Liver (tissue), 9 donors: ENCODE measurements around the gene ELF2. TPM values are rescaled to one million over a fixed set of nuclear protein-coding genes. Genes with fewer than 3 reads are reported as not detected.
"Not testable (repeated sequence)": the region's sequence is repeated elsewhere in the genome, so short reads cannot be mapped to it uniquely, and the experiment has no call there.

ENCODE experiments used
- DNase-seq: peaks from one replicate; pipeline ENCODE4 v3.0.0-alpha.2; 2017; ENCODE audit warnings: low spot score
- H3K27ac ChIP-seq, 2 donors: one replicate each; pipeline ENCODE4 v1.7.0; 2013; ENCODE audit warnings: inconsistent platforms in 2 of 2, low read length in 2 of 2, control low read depth in 1 of 2, low read depth in 1 of 2, mild to moderate bottlenecking in 1 of 2
- H3K27me3 ChIP-seq, 4 donors: one replicate each; pipeline versions ENCODE4 v1.6.1 to v1.7.0; 2013; ENCODE audit warnings: low read length in 3 of 4, inconsistent platforms in 1 of 4, mild to moderate bottlenecking in 1 of 4, moderate library complexity in 1 of 4; ENCODE audit not compliant: control insufficient read depth in 4 of 4, insufficient read depth in 4 of 4
- H3K36me3 ChIP-seq, 4 donors: one replicate each; pipeline versions ENCODE4 v1.6.1 to v1.7.0; 2013; ENCODE audit warnings: low read length in 3 of 4, mild to moderate bottlenecking in 3 of 4, low read depth in 1 of 4, moderate library complexity in 1 of 4; ENCODE audit not compliant: control insufficient read depth in 4 of 4, insufficient read depth in 3 of 4
- H3K4me1 ChIP-seq, 4 donors: one replicate each; pipeline versions ENCODE4 v1.6.1 to v1.7.0; 2013; ENCODE audit warnings: low read length in 3 of 4, mild to moderate bottlenecking in 3 of 4, moderate library complexity in 1 of 4; ENCODE audit not compliant: control insufficient read depth in 4 of 4, insufficient read depth in 4 of 4
- H3K4me3 ChIP-seq, 3 donors: one replicate each; pipeline versions ENCODE4 v1.6.1 to v1.7.0; 2013; ENCODE audit warnings: low read length in 3 of 3, control low read depth in 1 of 3, low read depth in 1 of 3, mild to moderate bottlenecking in 1 of 3
- H3K9ac ChIP-seq, 2 donors: one replicate each; pipeline ENCODE4 v1.7.0; 2013; ENCODE audit warnings: low read length in 2 of 2, mild to moderate bottlenecking in 2 of 2, moderate library complexity in 2 of 2, control low read depth in 1 of 2, low read depth in 1 of 2
- H3K9me3 ChIP-seq, 4 donors: one replicate each; pipeline versions ENCODE4 v1.6.1 to v1.7.0; 2013; ENCODE audit warnings: low read length in 3 of 4; ENCODE audit not compliant: control insufficient read depth in 4 of 4
- FOXA1 ChIP-seq: IDR thresholded peaks from 2 replicates; pipeline ENCODE4 v1.6.1; 2016; ENCODE audit warnings: antibody characterized with exemption
- HNF4G ChIP-seq: IDR thresholded peaks from 2 replicates; pipeline ENCODE4 v1.6.1; 2016; ENCODE audit warnings: antibody characterized with exemption
- JUND ChIP-seq, 2 donors: IDR thresholded peaks; 2 replicates each; pipeline ENCODE4 v1.6.1; 2016; ENCODE audit warnings: antibody characterized with exemption in 2 of 2
- RXRA ChIP-seq, 2 donors: IDR thresholded peaks; 2 replicates each; pipeline ENCODE4 v1.6.1; 2017 to 2018; ENCODE audit warnings: antibody characterized with exemption in 2 of 2, mild to moderate bottlenecking in 1 of 2
- YY1 ChIP-seq: IDR thresholded peaks from 2 replicates; pipeline ENCODE4 v1.6.1; 2016; ENCODE audit warnings: antibody characterized with exemption, mild to moderate bottlenecking
- WGBS: extraction: QIAGEN DNeasy Blood & Tissue Kit; methylation state at CpG from one replicate; pipeline ENCODE4 v1.1.7; 2013; 5-methylcytosine and 5-hydroxymethylcytosine counted together
- polyA plus RNA-seq, 2 donors: library from polyadenylated mRNA; stranded (reverse) in 1 of 2; unstranded in 1 of 2; fragments of 200-250 nt in 1 of 2; fragments of >200 nt in 1 of 2; fragmentation: Nextera tagmentation in 1 of 2; extraction: Ambion mirVana in 1 of 2; gene quantifications; one replicate each; pipeline versions ENCODE4 v1.2.1 to v1.2.3, GENCODE V29; 2013 to 2015
- total RNA-seq, 2 donors: library from RNA; depleted of rRNA; stranded (reverse); fragments of >200 nt; gene quantifications; one replicate each; pipeline ENCODE4 v1.2.3, GENCODE V29; 2014
- TF ChIP-seq, protein P1 (sequence below): IDR thresholded peaks from 2 replicates; pipeline ENCODE4 v1.6.1; 2016; ENCODE audit warnings: antibody characterized with exemption, mild to moderate bottlenecking
- TF ChIP-seq, protein P2 (sequence below): fragments of 150-350 bp; IDR thresholded peaks from 2 replicates; pipeline ENCODE4 v1.5.1; 2017; ENCODE audit warnings: improper control_type of control experiment, low read depth, low read length; ENCODE audit not compliant: missing input control
- donor health status: healthy.
- donor health status: healthy.
- donor health status: healthy.
- donor health status: healthy.
- donor health status: healthy.

Gene ELF2
- total and polyA plus RNA-seq, 4 donors, result 8.1 to 35.3 (median 24.1) TPM

DNA sequence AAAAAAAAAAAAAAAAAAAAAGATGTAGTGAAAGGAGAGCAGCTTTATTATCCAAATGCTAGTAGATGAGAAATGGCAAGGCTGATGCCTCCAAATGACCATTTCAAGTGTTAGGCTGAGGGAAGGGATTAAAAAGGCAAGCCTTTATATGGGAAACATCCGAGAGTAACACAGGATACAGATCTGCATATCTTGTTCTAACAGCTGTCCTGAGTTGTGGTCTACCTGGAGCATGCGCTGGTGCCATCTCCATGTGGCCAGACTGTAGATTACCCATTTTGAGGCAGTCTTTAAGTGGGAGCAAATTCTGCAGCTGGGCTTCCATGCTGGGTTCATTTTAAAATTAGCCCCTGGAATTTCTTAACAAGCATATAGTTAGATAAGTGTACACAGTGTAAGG lies 26.0 kb upstream of the ELF2 start (continued):
- TF ChIP-seq, protein P1, sequence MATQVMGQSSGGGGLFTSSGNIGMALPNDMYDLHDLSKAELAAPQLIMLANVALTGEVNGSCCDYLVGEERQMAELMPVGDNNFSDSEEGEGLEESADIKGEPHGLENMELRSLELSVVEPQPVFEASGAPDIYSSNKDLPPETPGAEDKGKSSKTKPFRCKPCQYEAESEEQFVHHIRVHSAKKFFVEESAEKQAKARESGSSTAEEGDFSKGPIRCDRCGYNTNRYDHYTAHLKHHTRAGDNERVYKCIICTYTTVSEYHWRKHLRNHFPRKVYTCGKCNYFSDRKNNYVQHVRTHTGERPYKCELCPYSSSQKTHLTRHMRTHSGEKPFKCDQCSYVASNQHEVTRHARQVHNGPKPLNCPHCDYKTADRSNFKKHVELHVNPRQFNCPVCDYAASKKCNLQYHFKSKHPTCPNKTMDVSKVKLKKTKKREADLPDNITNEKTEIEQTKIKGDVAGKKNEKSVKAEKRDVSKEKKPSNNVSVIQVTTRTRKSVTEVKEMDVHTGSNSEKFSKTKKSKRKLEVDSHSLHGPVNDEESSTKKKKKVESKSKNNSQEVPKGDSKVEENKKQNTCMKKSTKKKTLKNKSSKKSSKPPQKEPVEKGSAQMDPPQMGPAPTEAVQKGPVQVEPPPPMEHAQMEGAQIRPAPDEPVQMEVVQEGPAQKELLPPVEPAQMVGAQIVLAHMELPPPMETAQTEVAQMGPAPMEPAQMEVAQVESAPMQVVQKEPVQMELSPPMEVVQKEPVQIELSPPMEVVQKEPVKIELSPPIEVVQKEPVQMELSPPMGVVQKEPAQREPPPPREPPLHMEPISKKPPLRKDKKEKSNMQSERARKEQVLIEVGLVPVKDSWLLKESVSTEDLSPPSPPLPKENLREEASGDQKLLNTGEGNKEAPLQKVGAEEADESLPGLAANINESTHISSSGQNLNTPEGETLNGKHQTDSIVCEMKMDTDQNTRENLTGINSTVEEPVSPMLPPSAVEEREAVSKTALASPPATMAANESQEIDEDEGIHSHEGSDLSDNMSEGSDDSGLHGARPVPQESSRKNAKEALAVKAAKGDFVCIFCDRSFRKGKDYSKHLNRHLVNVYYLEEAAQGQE, result no peak
- TF ChIP-seq HNF4G, result no peak

DNA sequence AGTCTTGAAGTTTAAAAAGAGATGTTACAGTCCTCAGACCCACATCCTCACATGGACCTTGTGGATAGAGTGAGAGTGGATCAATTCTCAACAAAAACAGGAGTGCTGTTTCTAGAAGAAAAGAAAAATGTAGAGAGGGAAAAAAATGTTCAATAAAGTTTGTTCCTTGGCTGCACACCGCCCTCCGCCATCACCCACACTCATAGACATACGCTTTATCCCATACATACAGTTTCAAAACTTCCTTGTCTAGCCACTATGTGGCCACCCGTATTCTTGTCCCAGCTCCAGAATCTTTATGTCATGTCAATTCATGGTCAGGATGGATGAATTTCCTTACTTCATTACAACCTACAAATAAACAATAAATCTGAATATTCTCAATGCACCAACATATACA lies 23.5 kb upstream of the ELF2 start:
- Histone ChIP-seq H3K4me3 (no peak overlapping the region), H3K36me3 (no peaks in the 10 kb centered on the region), H3K27me3 (no peaks in the 10 kb centered on the region), H3K9ac (no peak overlapping the region), H3K4me1 (no peaks in the 10 kb centered on the region), H3K27ac (no peak overlapping the region), H3K9me3 (no peaks in the 10 kb centered on the region)
- WGBS, result 94% methylated on average over 4 of the region's 4 CpGs
- TF ChIP-seq FOXA1 (no peak), JUND (IDR thresholded peaks at IDR 0.05) (no peak), RXRA (IDR thresholded peaks at IDR 0.05) (no peak)
- DNase-seq, result no peak

DNA sequence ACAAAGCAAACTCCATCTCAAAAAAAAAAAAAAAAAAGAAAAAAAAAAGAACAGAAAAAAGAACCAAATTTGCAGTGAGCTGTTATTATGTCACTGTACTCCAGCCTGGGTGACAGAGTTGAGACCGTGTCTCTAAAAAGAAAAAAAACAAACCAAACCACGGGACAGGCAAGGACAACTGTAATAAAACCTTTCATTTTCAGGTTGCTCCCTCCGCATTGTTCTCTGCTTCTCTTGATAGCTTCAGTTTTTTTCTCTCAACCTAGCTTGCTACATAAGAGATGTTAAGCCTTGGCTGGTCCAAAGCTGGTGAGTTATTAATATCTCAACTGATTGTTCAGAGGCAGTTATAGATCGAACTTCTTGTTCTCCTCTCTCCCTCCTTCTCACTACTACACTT lies 23.1 kb upstream of the ELF2 start:
- Histone ChIP-seq H3K4me3 (no peak overlapping the region), H3K27me3 (no peaks in the 10 kb centered on the region), H3K36me3 (no peaks in the 10 kb centered on the region), H3K27ac (no peak overlapping the region), H3K9me3 (no peaks in the 10 kb centered on the region), H3K9ac (no peak overlapping the region), H3K4me1 (no peaks in the 10 kb centered on the region)
- DNase-seq, result no peak
- WGBS, result 84% methylated on average over 4 of the region's 4 CpGs
- TF ChIP-seq, protein P2, sequence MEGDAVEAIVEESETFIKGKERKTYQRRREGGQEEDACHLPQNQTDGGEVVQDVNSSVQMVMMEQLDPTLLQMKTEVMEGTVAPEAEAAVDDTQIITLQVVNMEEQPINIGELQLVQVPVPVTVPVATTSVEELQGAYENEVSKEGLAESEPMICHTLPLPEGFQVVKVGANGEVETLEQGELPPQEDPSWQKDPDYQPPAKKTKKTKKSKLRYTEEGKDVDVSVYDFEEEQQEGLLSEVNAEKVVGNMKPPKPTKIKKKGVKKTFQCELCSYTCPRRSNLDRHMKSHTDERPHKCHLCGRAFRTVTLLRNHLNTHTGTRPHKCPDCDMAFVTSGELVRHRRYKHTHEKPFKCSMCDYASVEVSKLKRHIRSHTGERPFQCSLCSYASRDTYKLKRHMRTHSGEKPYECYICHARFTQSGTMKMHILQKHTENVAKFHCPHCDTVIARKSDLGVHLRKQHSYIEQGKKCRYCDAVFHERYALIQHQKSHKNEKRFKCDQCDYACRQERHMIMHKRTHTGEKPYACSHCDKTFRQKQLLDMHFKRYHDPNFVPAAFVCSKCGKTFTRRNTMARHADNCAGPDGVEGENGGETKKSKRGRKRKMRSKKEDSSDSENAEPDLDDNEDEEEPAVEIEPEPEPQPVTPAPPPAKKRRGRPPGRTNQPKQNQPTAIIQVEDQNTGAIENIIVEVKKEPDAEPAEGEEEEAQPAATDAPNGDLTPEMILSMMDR, result no peak
- no peak for TF ChIP-seq YY1

DNA sequence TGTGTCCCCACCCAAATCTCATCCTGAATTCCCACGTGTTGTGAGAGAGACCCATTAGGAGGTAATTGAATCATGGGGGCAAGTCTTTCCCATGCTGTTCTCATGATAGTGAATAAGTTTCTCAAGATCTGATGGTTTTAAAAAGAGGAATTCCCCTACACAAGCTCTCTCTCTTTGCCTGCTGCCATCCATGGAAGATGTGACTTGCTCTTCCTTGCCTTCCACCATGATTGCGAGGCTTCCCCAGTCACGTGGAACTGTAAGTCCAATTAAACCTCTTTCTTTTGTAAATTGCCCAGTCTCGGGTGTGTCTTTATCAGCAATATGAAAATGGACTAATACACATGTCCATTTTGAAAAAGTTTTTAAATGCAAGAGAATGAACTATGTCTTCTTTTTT lies 20.2 kb upstream of the ELF2 start:
- not testable (repeated sequence) for H3K4me3 ChIP-seq, DNase-seq, H3K9ac ChIP-seq, H3K27me3 ChIP-seq, H3K36me3 ChIP-seq, H3K9me3 ChIP-seq, H3K27ac ChIP-seq, H3K4me1 ChIP-seq
- WGBS, result 89% methylated on average over 4 of the region's 4 CpGs
